Activated naive CD8-positive, alpha-beta T cell (primary cell): ENCODE data around the gene URB2.
"Not testable (repeated sequence)": the region's sequence is repeated elsewhere in the genome, so short reads cannot be mapped to it uniquely, and the experiment has no call there.

Source experiments
- H3K27ac Mint-ChIP-seq: one replicate; pipeline ENCODE4 v1.8.0; 2021; ENCODE audit warnings: mixed read lengths
- H3K27me3 Mint-ChIP-seq: one replicate; pipeline ENCODE4 v1.8.0; 2021; ENCODE audit warnings: mixed read lengths
- H3K36me3 Mint-ChIP-seq: one replicate; pipeline ENCODE4 v1.8.0; 2021; ENCODE audit warnings: mixed read lengths
- H3K4me1 Mint-ChIP-seq: one replicate; pipeline ENCODE4 v1.8.0; 2021; ENCODE audit warnings: low read depth, mixed read lengths
- H3K4me3 Mint-ChIP-seq: one replicate; pipeline ENCODE4 v1.8.0; 2021; ENCODE audit warnings: mild to moderate bottlenecking, mixed read lengths
- H3K9me3 Mint-ChIP-seq: one replicate; pipeline ENCODE4 v1.8.0; 2021; ENCODE audit warnings: low read depth, mixed read lengths

The URB2 gene

GRCh38 chr1:229625915-229626831, at the start of gene URB2, which contains the start of gene TAF5L:
Gene URB2, plus strand, starts transcription at chr1:229626247. Its CDS starts 1,387 bp downstream, at chr1:229627634.
Gene TAF5L, minus strand, starts transcription at chr1:229626122. Its CDS starts 11,640 bp downstream, at chr1:229614482.
- Mint-ChIP-seq H3K4me3 (peak within 1 kb of the TSS; percentile 99), H3K27ac (peak within 1 kb of the TSS; percentile 98), H3K4me1 (peaks cover 61% of the 10 kb centered on the region), H3K9me3 (no peaks in the 10 kb centered on the region), H3K27me3 (no peaks in the 10 kb centered on the region), H3K36me3 (peaks cover 12% of the 10 kb centered on the region)

- H3K4me1 Mint-ChIP-seq, result no peaks in the 10 kb centered on the region
- H3K4me3 Mint-ChIP-seq, result no peak overlapping the region
- no peaks in the 10 kb centered on the region for H3K36me3 Mint-ChIP-seq
- no peaks in the 10 kb centered on the region for H3K9me3 Mint-ChIP-seq
- peaks cover 3% of the 10 kb centered on the region for H3K27me3 Mint-ChIP-seq
- no peak overlapping the region for H3K27ac Mint-ChIP-seq
Observed at GRCh38 chr1:229578168-229579058, 47.6 kb upstream of the URB2 start.

- H3K27ac Mint-ChIP-seq, result no peak overlapping the region
- H3K36me3 Mint-ChIP-seq, result no peaks in the 10 kb centered on the region
- H3K9me3 Mint-ChIP-seq, result no peaks in the 10 kb centered on the region
- H3K4me1 Mint-ChIP-seq, result no peaks in the 10 kb centered on the region
- H3K4me3 Mint-ChIP-seq, result no peak overlapping the region
- peaks cover 3% of the 10 kb centered on the region for H3K27me3 Mint-ChIP-seq
Observed at GRCh38 chr1:229579059-229579673, 46.9 kb upstream of the URB2 start.

- no peaks in the 10 kb centered on the region for H3K9me3 Mint-ChIP-seq
- H3K27ac Mint-ChIP-seq, result no peak overlapping the region
- no peak overlapping the region for H3K4me3 Mint-ChIP-seq
- peaks cover 3% of the 10 kb centered on the region for H3K27me3 Mint-ChIP-seq
- H3K4me1 Mint-ChIP-seq, result no peaks in the 10 kb centered on the region
- H3K36me3 Mint-ChIP-seq, result no peaks in the 10 kb centered on the region
Observed at GRCh38 chr1:229581485-229581884, 44.6 kb upstream of the URB2 start.

GRCh38 chr1:229582011-229582694, 43.9 kb upstream of the URB2 start:
- H3K27me3 Mint-ChIP-seq, result peaks cover 3% of the 10 kb centered on the region
- no peak overlapping the region for H3K4me3 Mint-ChIP-seq
- no peaks in the 10 kb centered on the region for H3K9me3 Mint-ChIP-seq
- H3K4me1 Mint-ChIP-seq, result no peaks in the 10 kb centered on the region
- H3K27ac Mint-ChIP-seq, result no peak overlapping the region
- no peaks in the 10 kb centered on the region for H3K36me3 Mint-ChIP-seq

GRCh38 chr1:229582715-229583114, 43.3 kb upstream of the URB2 start:
- H3K4me1 Mint-ChIP-seq, result no peaks in the 10 kb centered on the region
- H3K36me3 Mint-ChIP-seq, result no peaks in the 10 kb centered on the region
- peaks cover 3% of the 10 kb centered on the region for H3K27me3 Mint-ChIP-seq
- H3K4me3 Mint-ChIP-seq, result no peak overlapping the region
- no peak overlapping the region for H3K27ac Mint-ChIP-seq
- no peaks in the 10 kb centered on the region for H3K9me3 Mint-ChIP-seq

- Mint-ChIP-seq H3K36me3 (no peaks in the 10 kb centered on the region), H3K4me3 (no peak overlapping the region), H3K4me1 (no peaks in the 10 kb centered on the region), H3K27ac (no peak overlapping the region), H3K9me3 (no peaks in the 10 kb centered on the region), H3K27me3 (no peaks in the 10 kb centered on the region)
Observed at GRCh38 chr1:229585338-229585737, 40.7 kb upstream of the URB2 start.

GRCh38 chr1:229590119-229590518, 35.9 kb upstream of the URB2 start:
- Mint-ChIP-seq H3K27me3 (no peaks in the 10 kb centered on the region), H3K27ac (no peak overlapping the region), H3K4me3 (no peak overlapping the region), H3K9me3 (no peaks in the 10 kb centered on the region), H3K36me3 (no peaks in the 10 kb centered on the region), H3K4me1 (no peaks in the 10 kb centered on the region)

- H3K36me3 Mint-ChIP-seq, result peaks cover 2% of the 10 kb centered on the region
- no peak overlapping the region for H3K4me3 Mint-ChIP-seq
- no peaks in the 10 kb centered on the region for H3K27me3 Mint-ChIP-seq
- peaks cover 8% of the 10 kb centered on the region for H3K4me1 Mint-ChIP-seq
- no peaks in the 10 kb centered on the region for H3K9me3 Mint-ChIP-seq
- no peak overlapping the region for H3K27ac Mint-ChIP-seq
Observed at GRCh38 chr1:229593800-229594199, 32.2 kb upstream of the URB2 start.

GRCh38 chr1:229594227-229595008, 31.6 kb upstream of the URB2 start:
- H3K9me3 Mint-ChIP-seq, result no peaks in the 10 kb centered on the region
- H3K4me3 Mint-ChIP-seq, result no peak overlapping the region
- H3K36me3 Mint-ChIP-seq, result peaks cover 2% of the 10 kb centered on the region
- no peak overlapping the region for H3K27ac Mint-ChIP-seq
- H3K27me3 Mint-ChIP-seq, result no peaks in the 10 kb centered on the region
- peaks cover 8% of the 10 kb centered on the region for H3K4me1 Mint-ChIP-seq

- H3K27ac Mint-ChIP-seq, H3K36me3 Mint-ChIP-seq, H3K27me3 Mint-ChIP-seq, H3K9me3 Mint-ChIP-seq, H3K4me1 Mint-ChIP-seq, H3K4me3 Mint-ChIP-seq: not testable (repeated sequence)
Observed at GRCh38 chr1:229595876-229596275, 30.2 kb upstream of the URB2 start.

GRCh38 chr1:229596925-229597699, 28.9 kb upstream of the URB2 start:
- Mint-ChIP-seq H3K36me3 (peaks cover 14% of the 10 kb centered on the region), H3K4me3 (no peak overlapping the region), H3K4me1 (peaks cover 10% of the 10 kb centered on the region), H3K27me3 (no peaks in the 10 kb centered on the region), H3K27ac (peak overlapping the region; percentile 64), H3K9me3 (no peaks in the 10 kb centered on the region)

GRCh38 chr1:229597877-229598276, 28.2 kb upstream of the URB2 start:
- no peaks in the 10 kb centered on the region for H3K27me3 Mint-ChIP-seq
- H3K4me1 Mint-ChIP-seq, result peaks cover 10% of the 10 kb centered on the region
- H3K36me3 Mint-ChIP-seq, result peaks cover 21% of the 10 kb centered on the region
- H3K9me3 Mint-ChIP-seq, result no peaks in the 10 kb centered on the region
- no peak overlapping the region for H3K4me3 Mint-ChIP-seq
- no peak overlapping the region for H3K27ac Mint-ChIP-seq
